HEK293T (cell line): ENCODE results near the gene BICC1.

Experiments
- FOXA1 ChIP-seq: fragments of 450-650 bp; IDR thresholded peaks from 2 replicates; pipeline ENCODE4 v1.6.1; 2016; ENCODE audit warnings: mild to moderate bottlenecking
- FOXM1 ChIP-seq: fragments of 450-650 bp; IDR thresholded peaks from 2 replicates; pipeline ENCODE4 v1.6.1; 2017; ENCODE audit warnings: mild to moderate bottlenecking, borderline replicate concordance
- L3MBTL2 ChIP-seq: fragments of 450-650 bp; conservative IDR thresholded peaks from 2 replicates; pipeline ENCODE4 v1.6.1; 2016; ENCODE audit warnings: mild to moderate bottlenecking
- SP1 ChIP-seq: fragments of 450-650 bp; IDR thresholded peaks from 2 replicates; pipeline ENCODE4 v1.6.1; 2017
- SUZ12 ChIP-seq: fragments of 450-650 bp; IDR thresholded peaks from 2 replicates; pipeline ENCODE4 v1.6.1; 2016; ENCODE audit warnings: mild to moderate bottlenecking

DNA sequence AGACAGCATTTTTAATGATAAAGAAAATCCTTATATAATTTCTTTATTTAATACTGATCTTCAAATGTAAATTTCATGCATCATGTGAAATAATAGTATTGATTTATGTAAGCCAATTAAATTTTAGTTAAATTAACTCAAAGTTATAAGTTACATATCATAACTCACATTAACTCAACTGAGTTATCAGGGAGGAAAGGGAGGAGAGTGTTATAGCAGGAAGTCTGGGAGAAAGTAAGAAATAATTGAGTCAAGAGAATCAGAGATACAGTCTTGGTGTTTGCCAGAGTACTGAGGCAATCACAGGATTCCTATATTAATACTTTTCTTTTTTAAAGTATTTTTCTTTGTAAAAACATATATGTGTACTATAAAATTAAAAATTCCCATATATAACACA lies 4.0 kb downstream of the BICC1 start:
- TF ChIP-seq FOXM1 (no peak), L3MBTL2 (no peak), FOXA1 (no peak), SUZ12 (no peak), SP1 (no peak)
